Vagina (tissue), 2 donors: ENCODE measurements around the gene CPA1.

Experiments
- CTCF ChIP-seq, 3 experiments: fragments of 450-650 bp in 2 of 3; fragments of 200-600 bp in 1 of 3; sonication (generic) in 1 of 3; IDR thresholded peaks; one replicate each; pipeline ENCODE4 v1.5.1; 2017 to 2019; ENCODE audit warnings: antibody characterized with exemption in 3 of 3, mild to moderate bottlenecking in 2 of 3, moderate library complexity in 2 of 3
- POLR2A ChIP-seq, 2 donors: fragments of 450-650 bp; IDR thresholded peaks; one replicate each; pipeline ENCODE4 v1.6.1; 2017; ENCODE audit warnings: antibody characterized with exemption in 2 of 2, mild to moderate bottlenecking in 2 of 2, moderate library complexity in 2 of 2
- POLR2AphosphoS5 ChIP-seq, 2 donors: sonication (generic); formaldehyde crosslinking; IDR thresholded peaks; one replicate each; pipeline ENCODE4 v1.9.0; 2017; ENCODE audit warnings: antibody characterized with exemption in 2 of 2, mild to moderate bottlenecking in 2 of 2, low read depth in 1 of 2; ENCODE audit not compliant: insufficient read depth in 1 of 2

- TF ChIP-seq CTCF (IDR thresholded peaks at IDR 0.05) (no peak), POLR2AphosphoS5 (IDR thresholded peaks at IDR 0.05; ENCODE audit: insufficient read depth in 1 of 2, low read depth in 1 of 2) (no peak), POLR2A (IDR thresholded peaks at IDR 0.05) (no peak)
Measured at GRCh38 chr7:130415006-130415405, 34.7 kb downstream of the CPA1 start.
